ENCODE results near the gene CNTRL. TPM values are rescaled to one million over a fixed set of nuclear protein-coding genes. Genes with fewer than 3 reads are reported as not detected.

CNTRL gene
- total and polyA plus RNA-seq, 2 donors (not counting 1 experiment from before 2014, with no cell fraction given), result 40.0 to 146 TPM

GRCh38 chr9:121206516-121207370, 132.0 kb downstream of the CNTRL start:
- Histone ChIP-seq H3K9me3 (ENCODE audit: control extremely low read depth in 1 of 3, control insufficient read depth in 2 of 3, insufficient read depth in 1 of 3, low read length in 2 of 3) (no peaks in the 10 kb centered on the region), H3K9ac (ENCODE audit: low read length) (peak overlapping the region; percentile 53), H4K20me1 (ENCODE audit: control insufficient read depth, insufficient read depth, low read length, poor library complexity, severe bottlenecking) (no peaks in the 10 kb centered on the region), H3K4me1 (ENCODE audit: control insufficient read depth in 2 of 2, insufficient read depth in 2 of 2, low read length in 2 of 2) (peaks cover 28 to 35% of the 10 kb centered on the region in 2 donors), H3K36me3 (replicated peaks in 1 of 2; ENCODE audit: control extremely low read depth in 1 of 2, control insufficient read depth in 1 of 2, extremely low read depth in 1 of 2, insufficient read depth in 2 of 2, low read length in 1 of 2) (peaks cover 0 to 7% of the 10 kb centered on the region in 2 experiments), H2AFZ (ENCODE audit: insufficient read depth, low read depth, low read length, poor library complexity, severe bottlenecking) (peak overlapping the region; percentile 70), H3K27ac (ENCODE audit: low read length in 2 of 2) (peak overlapping the region; percentile 62 to 82), H3K4me3 (ENCODE audit: control extremely low read depth in 1 of 5, extremely low read depth in 1 of 5, insufficient read depth in 1 of 5, low read depth in 2 of 5, low read length in 4 of 5) (peak overlapping the region in 2 of 5 experiments; percentile 22 to 48), H3K4me2 (replicated peaks; ENCODE audit: low read depth, low read length, poor library complexity, severe bottlenecking) (peak overlapping the region; percentile 72), H3K79me2 (ENCODE audit: control insufficient read depth, insufficient read depth, low read length) (peaks cover 23% of the 10 kb centered on the region), H3K27me3 (replicated peaks in 1 of 4; ENCODE audit: control extremely low read depth in 1 of 4, control insufficient read depth in 3 of 4, insufficient read depth in 4 of 4, low read length in 3 of 4) (no peaks in the 10 kb centered on the region)
- ATAC-seq (ENCODE audit: low read depth) (peak; percentile 12), DNase-seq (no peak)
- CTCF ChIA-PET, result interaction anchor here (1.1 to 1.2 kb wide), 2 partner anchors 61 to 92 kb away, joined by 3 to 4 read pairs; partner anchors contain the start of gene GSN
- H3K4me3 Mint-ChIP-seq, result peak overlapping the region; percentile 80
- POLR2A ChIA-PET, result interaction anchor here (0.5 to 1.1 kb wide), 3 partner anchors 133 to 751 kb away, joined by 4 to 6 read pairs (median 5); no protein-coding TSS in a partner anchor
- 79% methylated on average over 2 of the region's 8 CpGs for whole genome bisulfite sequencing (ENCODE audit: insufficient coverage)
- H3K4me1 Mint-ChIP-seq, result peaks cover 40% of the 10 kb centered on the region
- H3K27ac Mint-ChIP-seq, result peak overlapping the region; percentile 88
- H3K27me3 Mint-ChIP-seq, result no peaks in the 10 kb centered on the region
- no peak for TF ChIP-seq EZH2 (IDR thresholded peaks at IDR 0.05; ENCODE audit: borderline replicate concordance, insufficient read depth, low read depth, low read length, poor library complexity, severe bottlenecking)
- H3K9me3 Mint-ChIP-seq (ENCODE audit: insufficient read depth), result no peaks in the 10 kb centered on the region
- intact Hi-C loops (cut with micrococcal nuclease), result loop anchor here (10.0 kb wide), 1 partner anchor 342 kb away; no protein-coding TSS in a partner anchor

- intact Hi-C loops (cut with micrococcal nuclease), result loop anchor here (10.0 kb wide), 1 partner anchor 343 kb away; no protein-coding TSS in a partner anchor
- Histone ChIP-seq H4K20me1 (ENCODE audit: control insufficient read depth, insufficient read depth, low read length, poor library complexity, severe bottlenecking) (no peaks in the 10 kb centered on the region), H3K4me2 (replicated peaks; ENCODE audit: low read depth, low read length, poor library complexity, severe bottlenecking) (peak overlapping the region; percentile 72), H3K9ac (ENCODE audit: low read length) (peak overlapping the region; percentile 53), H3K9me3 (ENCODE audit: control extremely low read depth in 1 of 3, control insufficient read depth in 2 of 3, insufficient read depth in 1 of 3, low read length in 2 of 3) (no peaks in the 10 kb centered on the region), H3K27ac (ENCODE audit: low read length in 2 of 2) (peak overlapping the region; percentile 62 to 82), H3K27me3 (replicated peaks in 1 of 4; ENCODE audit: control extremely low read depth in 1 of 4, control insufficient read depth in 3 of 4, insufficient read depth in 4 of 4, low read length in 3 of 4) (no peaks in the 10 kb centered on the region), H3K4me3 (ENCODE audit: control extremely low read depth in 1 of 5, extremely low read depth in 1 of 5, insufficient read depth in 1 of 5, low read depth in 2 of 5, low read length in 4 of 5) (peak overlapping the region in 4 of 5 experiments; percentile 6 to 48 (median 30)), H3K79me2 (ENCODE audit: control insufficient read depth, insufficient read depth, low read length) (peaks cover 18% of the 10 kb centered on the region), H2AFZ (ENCODE audit: insufficient read depth, low read depth, low read length, poor library complexity, severe bottlenecking) (peak overlapping the region; percentile 70), H3K4me1 (ENCODE audit: control insufficient read depth in 2 of 2, insufficient read depth in 2 of 2, low read length in 2 of 2) (peaks cover 25 to 31% of the 10 kb centered on the region in 2 donors), H3K36me3 (replicated peaks in 1 of 2; ENCODE audit: control extremely low read depth in 1 of 2, control insufficient read depth in 1 of 2, extremely low read depth in 1 of 2, insufficient read depth in 2 of 2, low read length in 1 of 2) (peaks cover 0 to 7% of the 10 kb centered on the region in 2 experiments)
- H3K4me3 Mint-ChIP-seq, result peak overlapping the region; percentile 80
- ChIA-PET POLR2A (interaction anchor here (0.6 to 1.1 kb wide), 4 partner anchors 46 to 199 kb away, joined by 3 to 9 read pairs (median 5); no protein-coding TSS in a partner anchor), CTCF (interaction anchor here (0.6 to 1.6 kb wide), 6 partner anchors 10 to 113 kb away, joined by 3 to 8 read pairs (median 4); partner anchors contain the start of gene GSN)
- TF ChIP-seq EZH2 (IDR thresholded peaks at IDR 0.05; ENCODE audit: borderline replicate concordance, insufficient read depth, low read depth, low read length, poor library complexity, severe bottlenecking) (no peak), CTCF (IDR thresholded peaks at IDR 0.05) (no peak)
- DNase-seq (peak; percentile 73), ATAC-seq (ENCODE audit: low read depth) (peak; percentile 89)
- H3K9me3 Mint-ChIP-seq (ENCODE audit: insufficient read depth), result no peaks in the 10 kb centered on the region
- H3K27me3 Mint-ChIP-seq, result no peaks in the 10 kb centered on the region
- H3K27ac Mint-ChIP-seq, result peak overlapping the region; percentile 88
- no CpG with 5 or more reads among the region's 2 CpGs for WGBS (ENCODE audit: insufficient coverage)
- peaks cover 36% of the 10 kb centered on the region for H3K4me1 Mint-ChIP-seq
Measured at GRCh38 chr9:121207371-121207940, 132.7 kb downstream of the CNTRL start.
